Astrocyte of the cerebellum (primary cell): Measurements from ENCODE around the gene FGD2.
A peak's percentile ranks its signal among the peaks of the same experiment; 100 is the strongest.

Experiments used
- DNase-seq: peaks from one replicate; pipeline ENCODE4 v3.0.0-alpha.2; 2011; ENCODE audit warnings: low read depth
- H3K4me3 ChIP-seq: 2 replicates; pipeline ENCODE4 v1.5.1; 2011; ENCODE audit warnings: mild to moderate bottlenecking, low read depth, low read length, moderate library complexity
- in situ Hi-C: cut with HindIII; loops from 2 replicates; pipeline ENCODE4 v1.10.0; 2017; ENCODE audit warnings: low sequenced_read_pairs
- TF ChIP-seq, protein P1 (sequence below): IDR thresholded peaks from 2 replicates; pipeline ENCODE4 v1.5.1; 2012; ENCODE audit warnings: low read length, low read depth, moderate library complexity, mild to moderate bottlenecking; ENCODE audit errors: missing control alignments

The FGD2 gene

DNA sequence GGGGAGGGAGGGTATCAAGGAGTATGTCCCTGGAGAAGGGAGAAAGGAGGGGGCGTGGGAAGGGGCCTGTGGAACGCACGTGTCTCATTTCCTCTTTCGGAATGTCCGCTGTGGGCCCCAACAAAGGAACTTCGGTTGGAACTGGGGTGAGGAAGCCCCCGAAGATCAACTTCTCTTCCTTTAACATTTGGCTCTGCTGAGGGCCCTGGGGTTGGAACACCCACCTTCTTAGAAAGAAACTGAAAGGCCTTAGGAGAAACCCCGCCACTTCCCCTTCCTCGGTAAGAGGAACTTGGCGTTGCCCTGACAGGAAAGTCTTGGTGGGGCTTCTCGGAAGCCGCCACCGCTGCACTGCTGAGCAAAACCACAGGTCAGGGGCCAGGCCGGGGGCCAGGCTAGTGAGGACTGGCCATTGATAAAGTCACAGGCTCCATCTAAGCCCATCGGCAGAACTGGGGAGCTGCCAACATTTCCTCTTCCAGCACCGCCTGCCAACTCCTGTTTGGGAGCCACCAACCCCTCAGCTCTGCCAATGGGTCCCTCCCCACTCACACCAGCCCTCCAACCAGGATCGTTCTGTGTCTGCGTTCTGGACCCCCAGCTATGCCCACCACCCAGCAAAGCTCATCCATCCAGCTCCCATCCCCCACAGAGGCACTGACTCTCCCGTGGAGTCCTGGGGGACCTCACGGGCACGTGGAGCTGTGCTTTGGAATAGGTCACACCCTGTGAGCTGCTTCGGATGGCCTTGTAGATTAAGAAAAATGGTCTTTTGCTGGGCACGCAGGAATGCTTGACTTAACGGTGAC lies 44.8 kb downstream of the FGD2 start:
- no peak overlapping the region for H3K4me3 ChIP-seq
- in situ Hi-C loops = no loop called here
- DNase-seq = no peak
- TF ChIP-seq, protein P1, sequence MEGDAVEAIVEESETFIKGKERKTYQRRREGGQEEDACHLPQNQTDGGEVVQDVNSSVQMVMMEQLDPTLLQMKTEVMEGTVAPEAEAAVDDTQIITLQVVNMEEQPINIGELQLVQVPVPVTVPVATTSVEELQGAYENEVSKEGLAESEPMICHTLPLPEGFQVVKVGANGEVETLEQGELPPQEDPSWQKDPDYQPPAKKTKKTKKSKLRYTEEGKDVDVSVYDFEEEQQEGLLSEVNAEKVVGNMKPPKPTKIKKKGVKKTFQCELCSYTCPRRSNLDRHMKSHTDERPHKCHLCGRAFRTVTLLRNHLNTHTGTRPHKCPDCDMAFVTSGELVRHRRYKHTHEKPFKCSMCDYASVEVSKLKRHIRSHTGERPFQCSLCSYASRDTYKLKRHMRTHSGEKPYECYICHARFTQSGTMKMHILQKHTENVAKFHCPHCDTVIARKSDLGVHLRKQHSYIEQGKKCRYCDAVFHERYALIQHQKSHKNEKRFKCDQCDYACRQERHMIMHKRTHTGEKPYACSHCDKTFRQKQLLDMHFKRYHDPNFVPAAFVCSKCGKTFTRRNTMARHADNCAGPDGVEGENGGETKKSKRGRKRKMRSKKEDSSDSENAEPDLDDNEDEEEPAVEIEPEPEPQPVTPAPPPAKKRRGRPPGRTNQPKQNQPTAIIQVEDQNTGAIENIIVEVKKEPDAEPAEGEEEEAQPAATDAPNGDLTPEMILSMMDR = no peak

DNA sequence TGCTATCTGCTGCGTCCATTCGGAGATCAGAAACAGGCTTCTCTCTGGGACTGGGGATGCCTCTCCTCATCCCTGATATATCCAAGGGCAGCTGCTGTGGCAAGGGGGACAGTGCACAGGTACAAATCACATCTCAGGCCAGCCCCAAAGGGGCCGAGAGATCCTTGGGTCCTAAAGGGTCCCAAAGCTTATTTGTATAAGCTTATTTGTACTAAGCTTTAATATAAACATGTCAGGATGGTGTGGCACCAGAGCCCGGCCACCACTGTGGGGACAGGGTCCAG lies 45.3 kb downstream of the FGD2 start:
- TF ChIP-seq, protein P1 = no peak
- in situ Hi-C loops = no loop called here
- H3K4me3 ChIP-seq = no peak overlapping the region
- DNase-seq = no peak

DNA sequence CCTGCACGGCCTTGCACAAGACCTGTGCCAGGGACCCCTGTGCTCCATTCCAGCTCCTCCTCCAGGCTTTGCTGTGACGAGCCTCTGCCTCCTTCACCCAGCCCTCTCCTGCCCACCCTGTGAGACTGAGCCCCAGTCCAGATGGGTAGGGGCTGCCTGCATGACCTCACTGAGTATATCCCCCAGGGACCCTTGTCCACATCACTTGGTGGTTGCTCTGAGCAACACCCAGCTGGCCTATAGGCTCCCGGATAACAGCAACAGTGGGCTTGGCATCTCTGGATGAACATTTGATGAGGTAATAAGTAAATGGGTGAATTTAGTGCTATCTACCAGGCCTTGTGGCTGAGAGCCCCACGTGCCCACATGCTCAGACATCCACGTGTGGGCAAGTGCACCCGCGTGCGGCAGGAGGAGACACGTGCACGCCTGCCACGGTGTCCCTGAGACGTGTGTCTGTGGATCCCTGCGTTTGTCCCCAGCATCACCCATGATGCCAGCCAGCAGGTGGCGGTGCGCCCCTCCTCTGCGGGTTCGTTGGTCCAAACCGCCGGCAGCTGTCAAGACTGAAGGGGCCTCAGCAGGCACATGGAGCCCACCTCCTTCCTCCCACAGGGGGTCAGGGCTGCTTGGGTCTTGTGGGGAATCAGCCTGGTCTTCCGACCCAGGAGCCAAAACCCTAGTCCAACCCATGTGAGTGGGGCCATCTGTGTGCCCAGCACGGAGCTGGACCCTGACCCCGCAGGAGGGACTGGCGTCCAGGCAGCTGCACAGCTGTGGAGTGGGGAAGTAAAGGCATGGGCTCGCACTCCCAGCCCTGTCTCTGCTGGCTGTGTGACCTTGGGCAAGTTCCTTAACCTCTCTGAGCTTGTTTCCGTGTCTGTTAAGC lies 45.9 kb downstream of the FGD2 start:
- in situ Hi-C loops = no loop called here
- TF ChIP-seq, protein P1 = peak; percentile 84
- DNase-seq = peak; percentile 32
- H3K4me3 ChIP-seq = no peak overlapping the region

DNA sequence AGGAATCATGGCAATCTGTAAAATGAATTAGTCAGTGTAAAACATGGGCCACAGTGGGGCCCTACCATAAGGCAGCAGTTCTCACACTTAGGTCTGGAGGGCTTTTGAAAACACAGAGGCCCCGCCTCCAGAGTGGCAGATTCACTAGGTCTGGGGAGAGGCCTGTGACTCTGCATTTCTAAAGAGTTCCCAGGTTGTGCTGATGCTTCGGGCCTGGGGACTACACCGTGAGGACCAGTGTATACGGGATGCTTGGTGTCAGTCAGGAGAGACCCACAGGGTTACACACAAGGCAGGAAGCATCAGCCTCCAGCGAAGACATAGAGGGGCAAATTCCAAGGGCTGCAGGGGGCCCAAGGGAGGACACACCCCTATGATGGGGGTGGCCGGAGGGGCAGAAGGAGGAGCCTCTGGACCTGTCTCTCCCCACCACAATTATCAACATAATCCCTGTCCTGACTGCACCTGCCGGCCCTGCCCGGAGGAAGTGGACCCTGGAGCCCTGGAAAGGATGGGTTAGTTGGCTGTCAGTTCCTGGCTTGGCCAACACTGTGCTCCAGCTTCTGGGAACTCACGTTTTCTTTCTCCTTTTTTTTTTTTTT lies 46.7 kb downstream of the FGD2 start:
- in situ Hi-C loops = no loop called here
- TF ChIP-seq, protein P1 = no peak
- no peak for DNase-seq
- H3K4me3 ChIP-seq = no peak overlapping the region

DNA sequence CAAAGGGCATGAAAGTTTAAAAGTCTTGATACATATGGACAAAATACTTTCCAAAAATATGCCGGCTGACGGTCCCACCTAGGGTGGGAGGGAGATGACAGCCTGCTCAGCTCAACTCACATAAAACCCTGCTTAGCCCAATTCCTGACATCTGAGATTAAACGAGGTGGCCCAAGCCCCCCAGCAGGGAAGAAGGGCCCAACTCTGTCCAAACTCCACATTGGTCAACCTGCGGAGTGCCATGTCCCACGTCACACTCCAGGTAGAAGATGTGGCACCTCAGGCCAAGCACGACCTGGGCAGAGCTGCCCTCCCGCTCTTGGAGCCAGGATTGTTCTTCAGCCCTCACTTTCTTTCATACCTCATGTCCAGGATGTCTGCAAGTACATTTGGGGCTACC lies 48.2 kb downstream of the FGD2 start:
- in situ Hi-C loops = no loop called here
- TF ChIP-seq, protein P1 = no peak
- no peak overlapping the region for H3K4me3 ChIP-seq
- DNase-seq = no peak

DNA sequence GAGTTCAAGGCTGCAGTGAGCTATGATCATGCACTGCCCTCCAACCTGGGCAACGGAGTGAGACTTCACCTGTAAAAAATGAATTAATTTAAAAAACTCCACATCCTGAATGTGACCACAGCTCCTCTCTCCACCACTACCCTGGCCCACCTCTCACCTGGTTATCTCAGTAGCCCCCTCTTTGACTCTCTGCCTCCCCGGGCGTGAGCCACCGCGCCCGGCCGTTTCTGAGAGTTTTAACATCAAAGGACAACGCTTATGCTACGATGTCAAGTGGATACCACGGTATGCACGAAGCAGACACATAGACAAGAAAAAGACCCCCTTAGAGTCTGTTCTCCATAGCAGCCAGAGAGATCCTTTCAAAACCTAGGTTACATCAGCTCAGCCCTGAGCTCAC lies 48.7 kb downstream of the FGD2 start:
- no peak for DNase-seq
- TF ChIP-seq, protein P1 = no peak
- no peak overlapping the region for H3K4me3 ChIP-seq
- in situ Hi-C loops = no loop called here
